SK-N-SH (cell line): ENCODE results near the gene LHB.

Experiments
- CHD2 ChIP-seq: fragments of 150-350 bp; IDR thresholded peaks from 2 replicates; pipeline ENCODE4 v1.6.1; 2018; ENCODE audit warnings: low read length; ENCODE audit not compliant: partially characterized antibody
- CTCF ChIP-seq: fragments of 200-600 bp; sonication (generic); IDR thresholded peaks from 2 replicates; pipeline ENCODE4 v1.6.1; 2017; ENCODE audit warnings: antibody characterized with exemption, mild to moderate bottlenecking, moderate library complexity
- ELF1 ChIP-seq: IDR thresholded peaks from 2 replicates; pipeline ENCODE4 v1.4.0; 2012
- EP300 ChIP-seq, 2 experiments: IDR thresholded peaks; 2 replicates each; pipeline versions ENCODE4 v1.4.0 to v1.6.1; 2012; ENCODE audit warnings: borderline replicate concordance in 1 of 2, low read depth in 1 of 2, low read length in 1 of 2
- MAX ChIP-seq: IDR thresholded peaks from 2 replicates; pipeline ENCODE4 v1.4.0; 2012; ENCODE audit warnings: low read depth
- MEF2A ChIP-seq: IDR thresholded peaks from 2 replicates; pipeline ENCODE4 v1.4.0; 2012; ENCODE audit warnings: low read depth, borderline replicate concordance
- NFIC ChIP-seq: IDR thresholded peaks from 2 replicates; pipeline ENCODE4 v1.4.0; 2012; ENCODE audit warnings: borderline replicate concordance
- RAD21 ChIP-seq: IDR thresholded peaks from 2 replicates; pipeline ENCODE4 v1.6.1; 2012; ENCODE audit warnings: mild to moderate bottlenecking, low read length
- REST ChIP-seq: IDR thresholded peaks from 2 replicates; pipeline ENCODE4 v1.6.1; 2012; ENCODE audit warnings: mild to moderate bottlenecking, low read depth, low read length, moderate library complexity
- SIN3A ChIP-seq: IDR thresholded peaks from 2 replicates; pipeline ENCODE4 v1.6.1; 2012; ENCODE audit warnings: low read depth, mild to moderate bottlenecking, low read length, moderate library complexity, borderline replicate concordance
- SMC3 ChIP-seq: IDR thresholded peaks from 2 replicates; pipeline ENCODE4 v1.6.1; 2012; ENCODE audit warnings: low read depth, low read length, improper control_type of control experiment
- TAF1 ChIP-seq: IDR thresholded peaks from 2 replicates; pipeline ENCODE4 v1.6.1; 2012; ENCODE audit warnings: low read depth, mild to moderate bottlenecking, low read length, moderate library complexity, borderline replicate concordance
- USF1 ChIP-seq: IDR thresholded peaks from 2 replicates; pipeline ENCODE4 v1.4.0; 2012; ENCODE audit warnings: low read depth, borderline replicate concordance
- USF2 ChIP-seq: fragments of 150-350 bp; IDR thresholded peaks from 2 replicates; pipeline ENCODE4 v1.6.1; 2017; ENCODE audit warnings: antibody characterized with exemption, low read length, low read depth, borderline replicate concordance

GRCh38 chr19:48968813-48969218 is 48.1 kb downstream of the LHB start:
- TF ChIP-seq CTCF: no peak
- TF ChIP-seq ELF1: no peak
- TF ChIP-seq SIN3A: no peak
- no peak for TF ChIP-seq NFIC
- no peak for TF ChIP-seq RAD21
- TF ChIP-seq MAX: no peak
- no peak for TF ChIP-seq SMC3
- no peak for TF ChIP-seq EP300 (IDR thresholded peaks at IDR 0.05; ENCODE audit: borderline replicate concordance in 1 of 2, low read depth in 1 of 2, low read length in 1 of 2)
- TF ChIP-seq USF1: no peak
- no peak for TF ChIP-seq USF2
- no peak for TF ChIP-seq CHD2
- TF ChIP-seq MEF2A: no peak
- no peak for TF ChIP-seq TAF1
- TF ChIP-seq REST: no peak
